HG02798 (cell line): ENCODE measurements around the gene CCDC110.

Experiments used
- ATAC-seq: cut with Tn5 transposase; IDR thresholded peaks from one replicate; pipeline ENCODE4 v1.9.1; 2021; ENCODE audit warnings: mild to moderate bottlenecking; ENCODE audit not compliant: unreplicated experiment, poor library complexity

Gene CCDC110

DNA sequence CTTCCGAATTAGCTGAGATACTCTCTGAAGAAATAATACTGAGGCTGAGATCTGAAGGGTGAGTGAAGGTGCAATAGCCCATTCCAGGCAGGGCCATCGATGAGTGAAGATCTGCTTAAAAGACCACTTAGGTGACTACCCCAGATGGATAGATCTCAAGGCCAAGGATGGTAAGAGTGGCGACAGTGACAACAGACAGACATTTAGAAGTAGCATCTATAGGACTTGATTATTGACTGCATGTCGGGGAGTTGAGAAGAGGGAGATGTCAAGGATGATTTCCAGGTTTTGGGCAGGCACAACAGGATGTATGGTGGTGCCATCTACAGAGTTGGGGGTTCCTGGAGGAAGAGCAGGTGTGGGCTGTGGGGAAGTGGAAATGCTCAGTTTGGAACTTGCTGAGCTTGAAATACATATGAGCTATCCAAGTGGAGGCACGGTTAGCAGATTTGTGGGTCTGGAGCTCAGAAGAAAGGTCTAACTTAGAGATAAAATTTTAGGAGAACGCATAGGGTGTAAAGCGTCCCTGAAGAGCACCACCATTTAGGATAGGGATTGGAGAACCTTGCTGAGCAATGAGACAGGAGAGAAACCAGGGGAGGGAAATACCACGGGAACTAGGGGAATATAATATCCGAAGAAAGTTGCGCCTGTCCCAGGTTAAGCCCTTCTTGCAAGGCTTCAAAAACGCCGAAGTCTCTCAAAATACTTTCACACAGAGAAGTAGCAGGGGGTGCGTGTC is 46.5 kb downstream of the CCDC110 start:
- ATAC-seq, result no peak

DNA sequence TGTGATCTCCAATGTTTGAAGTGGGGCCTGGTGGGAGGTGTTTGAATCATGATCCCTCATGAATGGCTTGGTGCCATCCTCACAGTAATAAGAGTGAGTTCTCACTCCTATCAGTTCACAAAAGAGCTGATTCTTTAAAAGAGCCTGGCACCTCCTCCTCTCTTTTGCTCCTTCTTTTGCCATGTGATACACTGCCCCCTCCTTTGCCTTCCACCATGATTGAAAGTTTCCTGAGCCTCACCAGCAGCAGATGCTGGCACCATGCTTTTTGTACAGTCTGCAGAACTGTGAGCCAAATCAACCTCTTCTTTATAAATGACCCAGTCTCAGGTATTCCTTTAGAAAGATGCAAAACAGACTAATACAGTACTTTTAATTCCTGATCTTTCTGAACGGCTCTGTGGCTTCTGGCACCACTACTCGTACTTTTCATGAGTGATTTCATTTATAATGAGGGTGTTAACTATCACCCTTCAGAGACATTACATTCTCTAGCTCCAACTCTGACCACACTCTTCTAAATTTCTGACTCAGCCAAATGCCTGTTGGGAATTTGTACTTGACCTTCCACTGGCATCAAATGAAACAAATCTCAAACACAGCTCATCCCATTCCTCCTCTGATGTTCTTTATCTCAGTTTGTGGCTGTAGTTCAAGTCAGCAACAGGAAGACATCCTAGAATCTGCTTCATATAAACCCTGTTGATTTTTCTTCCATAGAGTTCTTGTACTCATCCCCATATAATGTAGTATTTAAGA is 50.0 kb downstream of the CCDC110 start:
- ATAC-seq, result no peak

DNA sequence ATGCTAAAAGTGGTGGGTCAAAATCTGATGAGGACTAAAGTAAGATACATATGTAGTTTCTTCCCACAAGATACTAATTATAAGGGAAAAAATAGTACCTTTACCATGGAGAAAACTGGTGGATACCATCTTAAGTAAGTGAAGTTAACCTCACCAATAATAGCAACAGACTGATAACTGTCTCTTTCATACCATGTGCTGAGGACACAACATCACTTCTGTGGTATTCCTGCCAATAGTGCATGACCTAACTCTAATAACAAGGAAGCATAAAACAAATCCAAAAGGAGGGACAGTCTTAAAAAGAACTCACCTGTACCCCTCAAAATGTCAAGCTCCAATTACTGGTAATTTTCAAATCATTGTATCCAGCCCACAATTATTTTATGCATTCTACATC is 54.6 kb downstream of the CCDC110 start:
- ATAC-seq, result no peak

DNA sequence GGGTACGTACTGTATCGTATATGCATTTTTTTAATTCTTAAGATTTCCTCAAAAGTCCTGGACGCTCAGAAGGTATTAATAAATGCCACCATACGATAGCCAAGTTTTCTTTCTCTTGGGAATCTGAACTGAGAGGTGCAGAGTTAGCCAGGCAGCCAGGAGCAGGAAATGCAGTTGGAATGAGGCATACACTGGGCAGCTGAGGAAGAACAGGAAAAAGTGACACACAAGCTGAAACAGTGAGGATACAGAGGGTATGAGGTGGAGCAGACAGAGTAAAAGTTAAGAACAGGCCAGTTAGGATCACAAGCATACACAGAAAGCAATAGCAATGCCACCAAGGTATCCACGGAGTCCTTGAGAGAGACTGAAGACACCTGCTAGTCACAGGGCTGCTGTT is 59.1 kb downstream of the CCDC110 start:
- ATAC-seq, result no peak

DNA sequence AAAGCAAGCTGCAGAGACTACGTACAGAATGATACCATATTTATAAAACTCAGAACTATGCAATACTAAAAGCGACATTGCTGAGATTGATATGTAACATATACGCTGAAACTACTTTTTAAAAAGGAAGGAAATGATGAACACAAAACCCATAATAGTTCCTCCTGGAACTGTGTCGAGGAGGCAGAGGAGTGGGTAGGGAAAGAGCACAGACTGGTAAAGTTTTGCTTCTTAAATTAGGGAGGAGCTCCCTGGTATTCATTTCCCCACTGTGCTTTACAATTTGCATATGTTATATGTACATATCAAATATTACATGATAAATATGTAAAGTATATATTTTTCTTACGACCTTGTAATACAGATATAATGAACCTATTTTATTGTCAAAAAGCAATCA is 59.7 kb downstream of the CCDC110 start:
- ATAC-seq, result no peak

DNA sequence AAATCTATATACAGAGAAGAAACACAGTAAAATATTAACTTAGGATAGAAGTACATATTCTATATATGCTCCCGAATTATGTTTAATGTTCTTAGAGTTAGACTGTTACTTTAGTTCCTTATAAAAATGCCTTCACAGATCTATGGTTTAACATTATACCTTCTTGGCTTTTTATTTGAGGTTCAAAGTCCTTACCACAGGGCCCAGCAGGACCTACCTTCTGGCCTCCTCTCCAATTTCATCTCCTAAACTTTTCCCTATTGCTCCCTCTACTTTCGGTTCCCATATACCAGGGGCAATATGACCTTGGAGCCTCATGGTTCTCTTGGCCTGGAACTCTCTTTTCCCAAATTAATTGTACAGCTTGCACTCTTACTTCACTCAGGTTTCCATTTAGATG is 63.1 kb downstream of the CCDC110 start:
- no peak for ATAC-seq

DNA sequence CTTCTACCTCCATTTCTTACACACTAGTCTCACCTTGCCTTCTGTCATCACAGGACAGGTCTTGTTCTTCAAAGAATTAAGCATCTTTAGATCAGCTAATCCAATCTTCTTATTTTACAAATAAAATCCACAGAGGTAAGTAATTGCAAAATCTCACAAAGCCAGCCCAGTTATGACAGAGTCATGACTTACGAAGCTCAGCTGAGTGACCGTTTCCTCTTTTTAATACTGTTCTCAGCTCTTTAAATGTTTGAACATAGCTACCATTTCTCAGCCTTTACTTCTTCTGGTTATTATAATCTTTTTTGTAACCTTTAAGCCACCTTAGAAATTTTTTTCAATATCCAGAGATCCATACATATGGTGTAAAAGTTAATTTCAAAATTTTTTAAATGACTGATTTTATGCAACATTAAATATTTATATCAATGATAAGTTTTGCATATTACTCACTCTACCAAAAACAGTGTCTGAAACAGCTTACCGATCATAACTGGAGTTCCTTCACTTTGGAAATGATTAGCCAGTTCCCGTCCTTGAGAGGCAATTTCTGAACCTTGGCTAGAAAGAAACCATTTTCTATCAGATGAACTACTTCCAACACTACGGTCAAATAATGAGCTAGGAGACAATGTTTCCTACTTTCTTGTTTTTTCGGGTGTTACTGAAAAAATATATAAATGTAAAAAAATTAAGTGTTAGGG is 66.1 kb downstream of the CCDC110 start:
- no peak for ATAC-seq

DNA sequence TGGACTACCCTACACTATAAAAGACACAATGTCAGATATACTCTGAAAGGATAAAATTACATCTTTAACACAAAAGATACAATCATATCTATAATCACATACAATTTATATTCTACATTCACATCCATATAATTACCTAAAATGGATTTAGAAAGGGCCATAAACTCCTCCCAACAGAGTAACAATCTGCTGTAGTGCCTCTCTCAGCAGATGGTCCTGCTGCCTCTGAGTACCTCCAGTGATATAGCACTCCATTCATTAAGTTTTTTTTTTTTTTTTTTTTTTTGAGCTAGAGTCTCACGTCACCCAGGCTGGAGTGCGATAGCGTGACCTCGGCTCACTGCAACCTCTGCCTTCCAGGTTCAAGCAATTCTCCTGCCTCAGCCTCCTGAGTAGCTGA is 67.5 kb downstream of the CCDC110 start:
- ATAC-seq, result no peak

DNA sequence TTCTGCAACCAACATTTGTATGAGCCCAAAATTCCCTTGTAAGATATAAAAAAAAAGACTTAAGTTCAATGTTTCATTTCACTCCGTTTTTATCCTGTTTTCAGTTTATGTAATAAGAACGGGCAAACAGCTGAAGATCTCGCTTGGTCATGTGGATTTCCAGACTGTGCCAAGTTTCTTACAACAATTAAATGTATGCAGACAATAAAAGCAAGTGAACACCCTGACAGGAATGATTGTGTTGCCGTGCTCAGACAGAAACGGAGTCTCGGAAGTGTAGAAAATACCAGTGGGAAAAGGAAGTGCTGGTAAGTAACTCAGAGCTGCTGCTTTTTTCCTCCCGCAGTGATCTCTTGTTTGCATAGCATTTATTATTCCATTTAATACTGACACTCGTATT is 72.1 kb downstream of the CCDC110 start:
- ATAC-seq, result no peak

DNA sequence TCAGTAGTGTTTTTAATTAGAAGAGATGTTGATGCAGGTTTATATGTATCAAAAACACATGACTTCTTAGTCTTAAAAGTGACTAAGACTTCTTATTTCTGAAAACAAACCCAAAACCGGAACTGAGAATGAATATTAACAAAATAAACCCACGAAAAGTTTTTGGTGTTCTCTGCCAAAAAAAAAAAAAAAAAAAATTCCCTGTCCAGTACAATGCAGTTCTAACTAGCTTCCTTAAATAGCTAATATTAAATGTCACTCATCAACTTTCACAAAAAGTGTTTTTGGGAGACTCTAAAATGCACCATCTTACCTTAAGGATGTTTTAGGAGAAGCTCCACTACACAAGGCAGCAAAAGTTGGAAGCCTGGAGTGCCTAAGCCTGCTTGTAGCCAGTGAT is 72.9 kb downstream of the CCDC110 start:
- no peak for ATAC-seq

DNA sequence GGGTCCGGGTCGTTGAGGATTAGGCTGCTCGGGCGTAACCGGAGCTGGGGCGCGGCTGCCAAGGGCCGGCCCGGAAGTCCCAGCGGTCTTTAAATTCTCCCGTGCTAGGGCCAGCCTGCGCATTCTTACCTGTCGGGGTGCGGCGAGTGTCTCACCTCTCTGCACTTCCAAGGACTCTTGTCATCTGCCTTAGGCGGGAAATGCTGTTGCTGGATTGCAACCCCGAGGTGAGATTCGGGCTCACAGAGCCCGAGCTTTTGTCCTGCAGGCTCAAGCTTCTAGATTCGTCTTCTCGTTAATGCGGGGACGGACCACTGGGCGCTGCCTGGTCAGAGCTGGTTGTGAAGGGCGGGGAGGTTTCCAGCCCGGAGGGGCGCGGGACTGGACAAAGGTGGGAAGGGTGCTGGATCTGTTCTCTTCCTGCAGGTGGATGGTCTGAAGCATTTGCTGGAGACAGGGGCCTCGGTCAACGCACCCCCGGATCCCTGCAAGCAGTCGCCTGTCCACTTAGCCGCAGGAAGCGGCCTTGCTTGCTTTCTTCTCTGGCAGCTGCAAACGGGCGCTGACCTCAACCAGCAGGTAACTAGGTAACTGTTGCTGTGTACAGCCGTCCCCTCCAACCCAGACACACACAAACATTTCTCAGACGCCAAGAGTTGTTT is 74.7 kb downstream of the CCDC110 start, which contains the start of gene ANKRD37:
TSS of gene ANKRD37 (plus strand) at position 118 of the 662 bp plus-strand sequence. CDS start at position 201, 83 bp downstream.
- ATAC-seq, result peak; percentile 7

DNA sequence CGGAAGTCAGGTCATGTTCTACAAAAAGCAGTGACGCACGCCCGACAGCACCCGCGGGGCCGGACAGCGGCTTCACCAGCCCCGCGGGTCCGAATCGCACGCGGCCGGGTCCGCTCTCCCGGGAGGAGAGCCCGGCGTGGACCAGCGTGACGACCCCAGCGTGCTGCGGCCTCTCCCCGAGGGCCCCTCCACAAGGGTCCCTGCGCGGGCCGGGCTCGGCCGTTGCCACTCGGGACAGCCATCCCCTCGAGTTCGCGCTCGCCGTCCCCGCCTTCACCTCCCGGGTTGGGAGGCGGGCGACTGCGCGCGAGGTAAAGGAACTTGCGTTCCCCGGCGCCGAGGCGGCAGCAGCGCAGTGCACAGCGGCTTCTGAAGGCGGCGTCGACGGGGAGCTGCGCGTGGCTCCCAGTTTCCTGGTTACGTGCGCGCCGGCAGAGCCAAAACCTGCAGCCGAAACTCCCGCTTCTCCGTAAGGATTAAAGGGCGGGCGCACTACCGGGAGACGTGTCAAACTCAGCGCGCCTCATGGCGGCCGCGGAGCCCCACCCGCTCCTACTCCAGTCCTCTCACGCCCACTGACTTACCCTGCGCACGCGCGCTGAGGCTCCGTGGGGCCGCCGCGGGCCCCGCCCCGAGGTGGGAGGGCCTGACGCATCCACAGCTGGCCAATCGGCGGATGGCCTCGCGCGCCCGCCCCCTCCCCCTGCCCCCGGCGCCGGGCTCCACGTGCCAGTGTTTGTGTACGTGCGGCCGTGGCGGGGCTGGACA is 75.4 kb downstream of the CCDC110 start:
- ATAC-seq, result peak; percentile 79

DNA sequence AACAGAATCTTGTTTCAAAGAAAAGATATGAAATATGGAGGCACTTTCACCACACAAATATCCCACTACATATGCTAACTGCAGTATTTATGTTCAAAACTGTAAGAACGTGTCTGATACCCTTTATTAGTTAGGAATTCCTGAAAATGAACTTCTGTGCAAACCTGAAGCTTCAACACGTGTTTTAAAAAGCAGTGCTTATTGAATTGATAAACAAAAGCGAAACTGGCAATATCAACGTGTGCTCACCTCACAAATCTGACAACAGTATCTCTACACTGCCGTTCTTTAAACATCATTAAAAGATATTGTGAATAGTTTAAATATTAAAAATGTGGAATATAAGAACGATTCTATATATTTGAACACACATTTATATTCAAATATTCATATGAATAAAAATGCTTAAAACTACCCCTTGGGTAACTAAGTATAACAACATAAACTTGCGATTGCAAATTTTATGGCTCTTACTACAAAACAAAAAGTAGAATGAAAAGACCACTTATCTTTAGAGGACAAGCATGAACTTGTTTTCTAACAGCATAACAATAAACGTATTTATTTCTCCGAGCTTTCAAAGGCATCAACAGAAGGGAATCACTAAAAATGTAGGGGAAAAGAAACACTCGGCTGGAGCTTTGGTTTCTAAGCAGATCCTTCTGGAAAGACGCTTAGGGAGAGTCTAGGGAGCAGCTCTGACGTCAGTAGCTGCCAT is 76.1 kb downstream of the CCDC110 start, which contains the start of gene LRP2BP:
TSS of gene LRP2BP (minus strand) at position 687 of the 718 bp plus-strand sequence. CDS start 17,738 bp downstream, outside the sequence.
- no peak for ATAC-seq
